Measurements from ENCODE around the gene MYMX. TPM values are rescaled to one million over a fixed set of nuclear protein-coding genes. Genes with fewer than 3 reads are reported as not detected.

The MYMX gene
- total and polyA plus RNA-seq, 2 of the 13 experiments (the other 11 are each of a cell fraction or from before 2014, with no cell fraction given) = not detected

GRCh38 chr6:44246663-44247337 lies 30.1 kb downstream of the MYMX start, which contains the start of gene HSP90AB1 (continued):
- TF ChIP-seq, protein P1, sequence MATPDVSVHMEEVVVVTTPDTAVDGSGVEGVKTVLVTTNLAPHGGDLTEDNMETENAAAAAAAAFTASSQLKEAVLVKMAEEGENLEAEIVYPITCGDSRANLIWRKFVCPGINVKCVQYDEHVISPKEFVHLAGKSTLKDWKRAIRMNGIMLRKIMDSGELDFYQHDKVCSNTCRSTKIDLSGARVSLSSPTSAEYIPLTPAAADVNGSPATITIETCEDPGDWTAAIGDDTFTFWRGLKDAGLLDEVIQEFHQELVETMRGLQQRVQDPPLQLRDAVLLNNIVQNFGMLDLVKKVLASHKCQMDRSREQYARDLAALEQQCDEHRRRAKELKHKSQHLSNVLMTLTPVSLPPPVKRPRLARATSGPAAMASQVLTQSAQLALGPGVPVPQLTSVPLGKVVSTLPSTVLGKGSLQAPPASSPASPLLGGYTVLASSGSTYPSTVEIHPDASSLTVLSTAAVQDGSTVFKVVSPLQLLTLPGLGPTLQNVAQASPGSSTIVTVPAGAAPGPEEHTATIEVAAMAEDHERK (CRISPR knock-in tag; IDR thresholded peaks at IDR 0.05; ENCODE audit: low read depth) = no peak; the same call in 1 of the 2 replicates
- 0 out of 2 replicates have a peak, but pooled peaks have one; percentile 67 for TF ChIP-seq KLF11 (CRISPR knock-in tag; IDR thresholded peaks at IDR 0.05)
- TF ChIP-seq HOXA9 (CRISPR knock-in tag; IDR thresholded peaks at IDR 0.05; ENCODE audit: borderline replicate concordance) = no peak; the same call in 1 of the 2 replicates
- peak; percentile 58; the same call in 1 of the 2 replicates for TF ChIP-seq ZNF747 (CRISPR knock-in tag; IDR thresholded peaks at IDR 0.05; ENCODE audit: borderline replicate concordance)
- TF ChIP-seq, protein P2, sequence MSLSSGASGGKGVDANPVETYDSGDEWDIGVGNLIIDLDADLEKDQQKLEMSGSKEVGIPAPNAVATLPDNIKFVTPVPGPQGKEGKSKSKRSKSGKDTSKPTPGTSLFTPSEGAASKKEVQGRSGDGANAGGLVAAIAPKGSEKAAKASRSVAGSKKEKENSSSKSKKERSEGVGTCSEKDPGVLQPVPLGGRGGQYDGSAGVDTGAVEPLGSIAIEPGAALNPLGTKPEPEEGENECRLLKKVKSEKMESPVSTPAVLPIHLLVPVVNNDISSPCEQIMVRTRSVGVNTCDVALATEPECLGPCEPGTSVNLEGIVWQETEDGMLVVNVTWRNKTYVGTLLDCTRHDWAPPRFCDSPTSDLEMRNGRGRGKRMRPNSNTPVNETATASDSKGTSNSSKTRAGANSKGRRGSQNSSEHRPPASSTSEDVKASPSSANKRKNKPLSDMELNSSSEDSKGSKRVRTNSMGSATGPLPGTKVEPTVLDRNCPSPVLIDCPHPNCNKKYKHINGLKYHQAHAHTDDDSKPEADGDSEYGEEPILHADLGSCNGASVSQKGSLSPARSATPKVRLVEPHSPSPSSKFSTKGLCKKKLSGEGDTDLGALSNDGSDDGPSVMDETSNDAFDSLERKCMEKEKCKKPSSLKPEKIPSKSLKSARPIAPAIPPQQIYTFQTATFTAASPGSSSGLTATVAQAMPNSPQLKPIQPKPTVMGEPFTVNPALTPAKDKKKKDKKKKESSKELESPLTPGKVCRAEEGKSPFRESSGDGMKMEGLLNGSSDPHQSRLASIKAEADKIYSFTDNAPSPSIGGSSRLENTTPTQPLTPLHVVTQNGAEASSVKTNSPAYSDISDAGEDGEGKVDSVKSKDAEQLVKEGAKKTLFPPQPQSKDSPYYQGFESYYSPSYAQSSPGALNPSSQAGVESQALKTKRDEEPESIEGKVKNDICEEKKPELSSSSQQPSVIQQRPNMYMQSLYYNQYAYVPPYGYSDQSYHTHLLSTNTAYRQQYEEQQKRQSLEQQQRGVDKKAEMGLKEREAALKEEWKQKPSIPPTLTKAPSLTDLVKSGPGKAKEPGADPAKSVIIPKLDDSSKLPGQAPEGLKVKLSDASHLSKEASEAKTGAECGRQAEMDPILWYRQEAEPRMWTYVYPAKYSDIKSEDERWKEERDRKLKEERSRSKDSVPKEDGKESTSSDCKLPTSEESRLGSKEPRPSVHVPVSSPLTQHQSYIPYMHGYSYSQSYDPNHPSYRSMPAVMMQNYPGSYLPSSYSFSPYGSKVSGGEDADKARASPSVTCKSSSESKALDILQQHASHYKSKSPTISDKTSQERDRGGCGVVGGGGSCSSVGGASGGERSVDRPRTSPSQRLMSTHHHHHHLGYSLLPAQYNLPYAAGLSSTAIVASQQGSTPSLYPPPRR (CRISPR knock-in tag; IDR thresholded peaks at IDR 0.05; ENCODE audit: borderline replicate concordance) = no peak
- peak; percentile 89 for TF ChIP-seq IKZF4 (CRISPR knock-in tag; IDR thresholded peaks at IDR 0.05; ENCODE audit: borderline replicate concordance, low read depth, not compliant biosample characterization)
- no peak; the same call in 1 of the 2 replicates for TF ChIP-seq GLMP (CRISPR knock-in tag; IDR thresholded peaks at IDR 0.05; ENCODE audit: borderline replicate concordance)
- TF ChIP-seq ETS1 (CRISPR knock-in tag; IDR thresholded peaks at IDR 0.05) = peak; percentile 46
- no peak for TF ChIP-seq ZMYM2 (CRISPR knock-in tag; IDR thresholded peaks at IDR 0.05)
- TF ChIP-seq ZBED4 (CRISPR knock-in tag; IDR thresholded peaks at IDR 0.05; ENCODE audit: borderline replicate concordance) = peak; percentile 51; the same call in 1 of the 2 replicates
- peak; percentile 92 for TF ChIP-seq GATA4 (IDR thresholded peaks at IDR 0.05; ENCODE audit: borderline replicate concordance, low read depth)
- TF ChIP-seq KAT8 (CRISPR knock-in tag; IDR thresholded peaks at IDR 0.05) = peak; percentile 58; the same call in 1 of the 2 replicates
